Measurements from ENCODE around the gene OR2V2.
"Not testable (repeated sequence)": the region's sequence is repeated elsewhere in the genome, so short reads cannot be mapped to it uniquely, and the experiment has no call there.

Gene OR2V2

DNA sequence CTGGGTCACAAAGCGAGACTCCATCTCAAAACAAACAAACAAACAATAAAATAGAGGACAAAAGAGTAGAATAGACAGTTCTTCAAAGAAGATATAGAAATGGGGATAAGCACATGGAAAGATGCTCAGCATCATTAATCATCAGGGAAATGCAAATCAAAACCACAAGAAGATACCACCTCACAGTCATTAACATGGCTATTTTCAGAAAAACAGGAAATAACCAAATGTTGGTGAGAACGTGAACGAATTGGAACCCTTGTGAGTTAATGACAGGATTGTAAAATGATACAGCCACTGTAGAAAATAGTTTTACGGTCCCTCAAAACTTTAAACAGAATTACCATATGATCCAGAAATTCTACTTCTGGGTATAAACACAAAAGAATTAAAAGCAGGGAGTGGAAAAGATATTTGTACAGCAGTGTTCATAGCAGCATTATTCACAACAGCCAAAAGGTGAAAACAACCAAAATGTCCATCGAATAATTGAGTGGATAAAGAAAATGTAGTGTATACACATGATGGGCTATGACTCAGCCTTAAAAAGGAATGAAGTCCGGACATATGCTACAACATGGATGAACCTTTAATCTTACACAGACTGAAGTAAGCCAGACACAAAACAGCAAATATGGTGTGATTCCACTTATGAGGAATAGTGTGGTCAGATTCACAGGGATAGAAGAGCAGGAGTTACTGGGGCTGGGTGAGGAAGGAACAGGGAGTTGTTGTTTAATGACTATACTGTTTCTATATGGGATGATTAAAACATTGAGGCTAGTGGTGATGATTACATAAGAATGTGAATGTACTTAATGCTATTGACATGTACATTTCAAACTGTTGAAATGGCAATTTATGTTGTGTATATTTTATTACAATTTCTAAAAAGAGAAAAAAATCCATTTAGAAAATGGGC is 19.7 kb downstream of the OR2V2 start:
- Mint-ChIP-seq H3K4me3 (peak overlapping the region; percentile 51), H3K36me3 (no peaks in the 10 kb centered on the region), H3K9me3 (ENCODE audit: low read depth) (no peaks in the 10 kb centered on the region), H3K27ac (peak overlapping the region; percentile 79), H3K4me1 (ENCODE audit: low read depth) (peaks cover 76% of the 10 kb centered on the region), H3K27me3 (no peaks in the 10 kb centered on the region)

DNA sequence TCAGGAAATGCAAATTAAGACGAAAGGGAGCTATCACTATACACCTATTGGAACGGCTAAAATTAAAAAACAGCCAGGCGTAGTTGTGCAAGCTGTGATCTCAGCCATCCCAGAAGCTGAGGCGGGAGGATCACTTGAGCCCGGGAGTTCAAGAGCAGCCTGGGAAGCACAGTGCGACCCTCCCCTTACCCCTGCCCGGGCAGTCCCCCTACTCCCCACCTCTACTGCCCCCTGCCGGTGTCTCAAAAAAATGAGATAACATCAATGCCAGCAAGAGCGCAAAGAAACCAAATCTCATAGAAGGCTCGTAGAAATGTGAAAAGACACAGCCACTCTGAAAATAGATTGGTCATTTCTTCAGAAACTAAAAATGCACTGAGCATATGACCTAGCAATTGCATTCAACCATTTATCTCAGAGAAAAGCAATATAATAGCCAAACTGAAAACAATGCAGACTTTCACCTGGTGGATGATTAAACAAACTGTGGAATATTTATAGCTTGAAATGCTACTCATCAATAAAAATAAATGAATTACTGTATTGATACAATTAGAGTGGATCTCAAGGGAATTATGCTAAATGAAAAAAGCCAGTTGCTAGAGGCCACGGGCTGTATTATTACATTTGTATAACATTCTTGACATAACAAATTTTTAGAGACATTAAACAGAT is 20.6 kb downstream of the OR2V2 start:
- H3K9me3 Mint-ChIP-seq (ENCODE audit: low read depth): no peaks in the 10 kb centered on the region
- no peaks in the 10 kb centered on the region for H3K36me3 Mint-ChIP-seq
- H3K27ac Mint-ChIP-seq: no peak overlapping the region
- peaks cover 79% of the 10 kb centered on the region for H3K4me1 Mint-ChIP-seq (ENCODE audit: low read depth)
- no peaks in the 10 kb centered on the region for H3K27me3 Mint-ChIP-seq
- peak overlapping the region; percentile 13 for H3K4me3 Mint-ChIP-seq

DNA sequence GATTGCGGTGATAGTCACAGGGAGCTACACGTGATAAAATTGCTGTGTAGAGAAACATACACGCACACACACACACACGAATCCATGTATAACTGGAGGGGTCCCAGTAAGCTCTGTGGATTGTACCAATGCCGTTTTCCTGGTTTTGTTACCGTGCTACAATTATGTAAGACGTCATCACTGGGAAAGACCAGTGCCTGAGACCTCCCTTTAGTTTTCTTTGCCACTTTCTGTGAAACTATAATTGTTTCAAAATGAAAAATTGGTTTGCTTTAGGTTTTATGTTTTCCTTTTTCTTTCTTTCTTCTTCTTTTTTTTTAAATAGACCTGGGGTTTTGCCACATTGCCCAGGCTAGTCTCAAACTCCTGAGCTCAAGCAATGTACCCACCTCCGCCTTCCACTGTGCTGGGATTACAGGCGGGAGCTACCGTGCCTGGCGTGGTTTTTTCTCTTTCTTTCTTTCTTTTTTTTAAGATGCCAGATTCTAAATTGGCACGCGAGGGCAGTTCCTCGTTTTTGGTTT is 21.3 kb downstream of the OR2V2 start:
- Mint-ChIP-seq H3K27ac (peak overlapping the region; percentile 71), H3K4me3 (peak overlapping the region; percentile 53), H3K27me3 (no peaks in the 10 kb centered on the region), H3K4me1 (ENCODE audit: low read depth) (peaks cover 79% of the 10 kb centered on the region), H3K9me3 (ENCODE audit: low read depth) (no peaks in the 10 kb centered on the region), H3K36me3 (no peaks in the 10 kb centered on the region)

DNA sequence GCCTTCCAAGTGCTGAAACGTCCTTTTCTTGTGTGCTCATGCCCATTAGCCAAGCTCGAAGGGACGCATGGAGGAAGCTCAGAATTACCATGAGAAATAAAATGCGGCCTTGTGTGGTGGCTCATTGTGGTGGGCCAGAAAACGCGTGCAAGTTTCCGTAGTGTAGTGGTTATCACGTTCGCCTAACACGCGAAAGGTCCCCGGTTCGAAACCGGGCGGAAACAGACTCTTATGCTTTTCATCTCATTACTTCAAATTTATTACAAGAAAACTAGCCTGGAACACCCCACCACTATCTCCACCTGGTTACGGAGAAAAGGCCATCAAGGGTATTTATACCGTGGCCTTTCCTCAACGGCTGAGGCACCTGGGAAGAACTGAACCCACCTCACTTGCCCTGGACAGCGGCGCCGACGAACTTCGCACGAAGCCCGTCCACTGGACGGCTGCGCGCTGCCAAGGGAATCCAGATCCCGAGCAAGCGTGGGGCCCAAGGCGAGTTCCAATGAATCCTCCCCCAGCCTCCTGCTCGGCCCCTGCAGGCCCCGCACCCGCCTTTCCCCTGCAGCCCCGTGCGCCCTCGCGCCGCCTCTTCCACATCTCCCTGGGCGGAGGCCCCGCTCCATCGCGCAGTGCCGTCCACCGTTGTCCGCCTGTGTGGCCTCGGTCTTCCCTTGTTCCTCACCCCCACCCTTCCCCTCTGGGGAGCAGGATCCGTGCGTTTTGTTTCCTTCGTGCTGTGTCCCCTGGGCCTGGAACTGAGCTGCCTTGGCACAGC is 22.3 kb downstream of the OR2V2 start:
- peaks cover 74% of the 10 kb centered on the region for H3K4me1 Mint-ChIP-seq (ENCODE audit: low read depth)
- peak overlapping the region; percentile 61 for H3K4me3 Mint-ChIP-seq
- not testable (repeated sequence) for H3K9me3 Mint-ChIP-seq (ENCODE audit: low read depth); H3K27me3 Mint-ChIP-seq; H3K36me3 Mint-ChIP-seq
- H3K27ac Mint-ChIP-seq: peak overlapping the region; percentile 71

DNA sequence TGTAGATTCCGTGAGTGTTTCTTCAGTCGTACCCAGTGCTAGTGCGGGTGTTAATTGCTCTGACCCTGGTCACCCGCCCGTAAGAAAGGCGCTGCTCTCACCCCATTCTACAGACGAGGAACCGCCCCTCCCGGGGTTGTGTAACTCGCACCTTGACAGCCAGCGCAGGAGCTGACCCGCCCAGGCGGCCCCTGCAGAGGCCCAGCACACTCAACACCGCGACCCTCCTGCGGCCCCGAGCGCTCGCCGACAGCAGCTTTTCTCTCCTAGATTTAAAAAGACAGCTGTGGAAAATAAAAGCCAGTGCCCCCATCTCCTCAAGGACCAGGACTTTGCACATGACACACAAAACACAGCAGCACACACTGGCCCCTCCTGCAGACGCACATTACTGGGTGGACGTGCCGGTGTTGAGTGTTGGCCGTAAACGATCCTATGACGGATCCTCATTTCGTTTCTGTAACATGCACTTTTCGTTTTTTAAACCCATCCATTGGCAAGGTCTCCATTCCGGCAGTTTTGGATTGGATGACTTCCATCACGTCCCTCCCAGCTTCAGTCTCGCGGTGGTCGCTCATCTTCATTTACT is 22.9 kb downstream of the OR2V2 start:
- H3K27me3 Mint-ChIP-seq: no peaks in the 10 kb centered on the region
- H3K4me3 Mint-ChIP-seq: peak overlapping the region; percentile 61
- H3K9me3 Mint-ChIP-seq (ENCODE audit: low read depth): no peaks in the 10 kb centered on the region
- H3K27ac Mint-ChIP-seq: peak overlapping the region; percentile 41
- no peaks in the 10 kb centered on the region for H3K36me3 Mint-ChIP-seq
- peaks cover 72% of the 10 kb centered on the region for H3K4me1 Mint-ChIP-seq (ENCODE audit: low read depth)

DNA sequence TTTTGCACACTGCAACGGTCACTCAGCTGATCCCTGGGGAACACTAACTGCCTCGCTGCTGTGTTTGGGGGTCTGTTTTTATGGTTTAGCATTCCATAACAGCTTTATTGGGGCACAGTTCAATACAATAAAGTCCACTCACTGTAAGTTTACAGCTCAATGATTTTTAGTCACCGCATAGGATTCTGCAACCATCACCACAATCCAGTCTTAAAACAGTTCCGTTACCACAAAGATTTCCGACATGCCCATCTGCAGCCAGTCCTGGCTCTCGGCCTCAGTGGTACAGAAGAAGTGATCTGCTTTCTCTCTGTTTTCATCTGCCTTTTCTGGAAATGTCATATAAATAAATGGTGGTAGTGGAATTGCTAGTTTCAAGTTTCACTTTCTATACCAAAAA is 23.6 kb downstream of the OR2V2 start:
- Mint-ChIP-seq H3K36me3 (no peaks in the 10 kb centered on the region), H3K4me1 (ENCODE audit: low read depth) (peaks cover 67% of the 10 kb centered on the region), H3K4me3 (peak overlapping the region; percentile 20), H3K9me3 (ENCODE audit: low read depth) (no peaks in the 10 kb centered on the region), H3K27ac (no peak overlapping the region), H3K27me3 (no peaks in the 10 kb centered on the region)

DNA sequence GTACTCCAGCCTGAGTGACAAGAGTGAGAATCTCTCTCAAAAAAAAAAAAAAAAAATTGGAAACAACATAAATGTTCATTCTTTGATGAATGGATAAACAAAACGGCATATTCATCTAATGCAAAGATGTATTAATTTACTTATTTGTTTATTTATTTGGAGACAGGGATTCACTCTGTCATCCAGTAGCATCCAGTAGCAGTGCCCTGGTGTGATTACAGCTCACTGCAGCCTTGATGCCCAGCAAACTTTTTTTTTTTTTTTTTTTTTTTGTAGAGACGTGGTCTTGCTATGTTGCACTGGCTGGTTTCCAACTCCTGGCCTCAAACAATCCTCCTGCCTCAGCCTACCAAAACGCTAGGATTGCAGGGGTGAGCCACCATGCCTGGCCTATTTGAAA is 24.4 kb downstream of the OR2V2 start:
- Mint-ChIP-seq H3K4me1 (ENCODE audit: low read depth) (peaks cover 59% of the 10 kb centered on the region), H3K27me3 (no peaks in the 10 kb centered on the region), H3K36me3 (no peaks in the 10 kb centered on the region), H3K27ac (no peak overlapping the region), H3K9me3 (ENCODE audit: low read depth) (no peaks in the 10 kb centered on the region), H3K4me3 (peak overlapping the region; percentile 70)

DNA sequence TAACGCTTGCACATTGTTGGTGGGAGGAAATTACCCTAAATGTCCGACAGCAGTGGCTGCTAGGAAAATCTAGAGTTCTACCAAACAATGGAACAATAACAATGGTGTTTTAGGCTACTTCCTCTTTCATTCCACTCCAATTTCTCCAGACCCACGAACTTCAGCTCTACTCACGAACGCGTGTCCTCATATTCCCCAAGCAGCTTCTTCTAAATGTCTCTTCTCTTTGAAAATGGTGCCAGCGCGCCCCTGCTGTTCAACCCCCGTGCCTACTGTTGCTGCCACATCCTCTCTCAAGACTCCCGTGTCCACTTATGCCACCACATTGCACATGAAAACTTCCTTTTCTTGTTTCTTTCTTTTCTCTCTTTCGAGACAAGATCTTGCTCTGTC is 25.6 kb downstream of the OR2V2 start:
- H3K27me3 Mint-ChIP-seq: no peaks in the 10 kb centered on the region
- H3K27ac Mint-ChIP-seq: peak overlapping the region; percentile 99
- H3K9me3 Mint-ChIP-seq (ENCODE audit: low read depth): no peaks in the 10 kb centered on the region
- H3K36me3 Mint-ChIP-seq: no peaks in the 10 kb centered on the region
- H3K4me1 Mint-ChIP-seq (ENCODE audit: low read depth): peaks cover 46% of the 10 kb centered on the region
- H3K4me3 Mint-ChIP-seq: peak overlapping the region; percentile 96

DNA sequence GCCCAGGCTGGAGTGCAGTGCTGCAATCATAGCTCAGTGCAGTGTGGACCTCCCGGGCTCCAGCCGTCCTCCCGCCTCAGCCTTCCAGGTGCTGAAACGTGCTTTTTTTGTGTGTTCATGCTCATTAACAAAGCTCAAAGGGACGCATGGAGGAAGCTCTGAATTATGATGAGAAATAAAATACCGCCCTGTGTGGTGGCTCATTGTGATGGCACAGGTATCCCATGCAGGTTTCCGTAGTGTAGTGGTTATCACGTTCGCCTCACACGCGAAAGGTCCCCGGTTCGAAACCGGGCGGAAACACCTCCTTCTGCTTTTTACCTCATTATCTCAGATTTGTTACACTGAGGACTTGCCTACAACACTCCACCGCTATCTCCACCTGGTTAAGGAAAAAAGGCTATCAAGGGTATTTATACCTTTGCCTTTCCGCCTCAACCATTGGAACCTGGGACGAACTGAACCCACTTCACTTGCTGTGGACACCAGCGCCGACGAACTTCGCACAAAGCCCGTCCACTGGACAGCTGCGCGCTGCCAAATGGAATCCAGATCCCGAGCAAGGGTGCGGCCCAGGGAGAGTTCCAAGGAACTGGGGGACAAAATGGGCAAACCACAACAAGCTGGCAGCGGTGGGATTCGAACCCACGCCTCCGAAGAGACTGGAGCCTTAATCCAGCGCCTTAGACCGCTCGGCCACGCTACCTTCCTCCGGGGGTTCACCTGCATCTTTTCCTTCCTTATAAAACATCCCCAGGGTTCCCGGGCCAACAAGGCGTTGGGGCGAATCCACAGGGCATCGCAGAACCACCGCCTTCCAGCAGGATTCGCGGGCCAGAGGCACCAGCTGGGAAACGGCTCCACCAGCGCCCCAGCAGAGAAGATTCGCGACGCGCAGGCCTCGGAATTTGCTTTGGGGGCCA is 26.3 kb downstream of the OR2V2 start:
- Mint-ChIP-seq H3K27ac (peak overlapping the region; percentile 99), H3K4me3 (peak overlapping the region; percentile 96), H3K4me1 (ENCODE audit: low read depth) (peaks cover 41% of the 10 kb centered on the region), H3K36me3 (no peaks in the 10 kb centered on the region), H3K9me3 (ENCODE audit: low read depth) (no peaks in the 10 kb centered on the region), H3K27me3 (no peaks in the 10 kb centered on the region)

DNA sequence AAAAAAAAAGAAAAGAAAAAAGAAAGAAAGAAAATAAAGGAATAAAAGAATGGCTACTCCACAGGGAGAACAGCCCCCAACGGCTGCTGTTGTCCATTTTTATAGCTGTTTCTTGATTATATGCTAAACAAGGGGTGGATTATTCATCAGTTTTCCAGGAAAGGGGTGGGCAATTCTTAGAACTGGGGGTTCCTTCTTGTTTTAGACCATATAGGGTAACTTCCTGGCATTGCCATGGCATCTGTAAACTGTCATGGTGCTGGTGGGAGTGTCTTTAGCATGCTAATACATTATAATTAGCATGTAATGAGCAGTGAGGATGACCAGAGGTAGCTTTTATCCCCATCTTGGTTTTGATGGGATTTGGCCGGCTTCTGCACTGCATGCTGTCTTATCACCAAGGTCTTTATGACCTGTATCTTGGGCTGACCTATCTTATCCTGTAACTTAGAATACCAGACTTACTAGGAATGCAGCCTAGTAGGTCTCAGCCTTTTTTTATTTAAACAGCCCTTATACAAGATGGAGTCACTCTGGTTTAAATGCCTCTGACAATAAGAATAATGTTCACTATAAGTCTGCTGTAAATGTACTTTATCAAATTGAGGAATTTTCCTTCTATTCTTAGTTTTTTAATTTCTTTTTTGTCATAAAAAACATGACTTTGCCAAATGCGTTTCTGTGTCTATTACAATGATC is 29.0 kb downstream of the OR2V2 start:
- H3K27me3 Mint-ChIP-seq: no peaks in the 10 kb centered on the region
- H3K9me3 Mint-ChIP-seq (ENCODE audit: low read depth): no peaks in the 10 kb centered on the region
- no peaks in the 10 kb centered on the region for H3K36me3 Mint-ChIP-seq
- peaks cover 17% of the 10 kb centered on the region for H3K4me1 Mint-ChIP-seq (ENCODE audit: low read depth)
- no peak overlapping the region for H3K27ac Mint-ChIP-seq
- no peak overlapping the region for H3K4me3 Mint-ChIP-seq

DNA sequence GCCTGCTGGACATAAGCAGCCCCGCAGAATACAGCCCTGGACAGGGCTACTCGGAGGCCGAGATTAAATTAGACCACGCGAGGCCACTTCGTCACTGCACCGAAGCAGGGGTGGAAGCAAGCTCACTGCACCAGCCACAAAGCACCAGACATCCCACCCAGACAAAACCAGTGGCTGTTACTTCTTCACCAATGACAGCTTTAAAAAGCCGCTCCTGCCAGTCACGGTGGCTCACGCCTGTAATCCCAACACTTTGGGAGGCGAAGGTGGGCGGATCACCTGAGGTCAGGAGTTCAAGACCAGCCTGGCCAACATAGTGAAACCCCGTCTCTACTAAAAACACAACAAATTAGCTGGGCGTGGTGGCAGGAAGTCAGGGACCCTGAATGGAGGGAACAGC is 30.2 kb downstream of the OR2V2 start:
- not testable (repeated sequence) for H3K27ac Mint-ChIP-seq; H3K9me3 Mint-ChIP-seq (ENCODE audit: low read depth); H3K27me3 Mint-ChIP-seq

DNA sequence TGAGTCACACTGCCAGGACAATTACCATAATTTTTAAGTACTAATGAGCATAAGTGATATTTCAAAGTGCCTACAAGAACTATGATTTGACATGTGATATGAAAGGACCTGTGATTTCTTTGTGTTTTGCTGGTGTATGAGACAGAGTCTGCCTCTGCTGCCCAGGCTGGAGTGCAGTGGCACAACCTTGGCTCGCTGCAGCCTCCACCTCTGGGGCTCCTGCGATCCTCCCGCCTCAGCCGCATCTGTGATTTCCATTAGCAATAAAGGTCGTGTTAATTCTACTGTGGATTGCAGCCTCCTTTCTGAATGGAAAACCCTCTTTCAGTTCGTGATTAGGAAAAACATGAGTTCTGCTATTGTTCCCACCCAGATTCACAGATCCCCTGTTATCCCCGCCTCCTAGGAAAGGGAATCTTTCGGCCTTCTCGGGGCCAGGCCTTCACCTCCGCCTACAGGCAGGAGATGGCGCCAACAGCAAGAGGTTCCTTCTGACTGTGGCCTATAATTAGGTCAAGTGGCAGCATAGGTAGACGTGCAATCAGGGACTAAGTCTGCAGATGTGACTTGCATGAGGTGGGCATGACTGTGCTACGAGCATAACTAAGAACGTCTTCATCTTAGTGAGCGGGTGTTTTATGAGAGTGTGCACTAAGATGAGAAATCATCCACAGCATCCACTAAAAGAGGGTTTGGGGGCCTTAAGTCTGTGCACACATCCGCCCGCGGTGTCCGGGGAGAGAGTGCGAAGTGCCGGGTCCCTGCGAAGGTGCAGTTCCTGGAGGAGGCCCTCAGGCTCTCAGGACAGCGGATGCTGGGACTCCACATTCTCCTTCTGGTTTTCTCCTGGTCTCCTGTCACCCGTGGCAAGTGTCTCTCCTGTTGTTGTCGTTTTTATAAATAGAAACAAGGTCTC is 34.5 kb downstream of the OR2V2 start:
- Mint-ChIP-seq H3K36me3 (no peaks in the 10 kb centered on the region), H3K4me3 (peak overlapping the region; percentile 79), H3K27me3 (no peaks in the 10 kb centered on the region), H3K4me1 (ENCODE audit: low read depth) (peaks cover 29% of the 10 kb centered on the region), H3K9me3 (ENCODE audit: low read depth) (no peaks in the 10 kb centered on the region), H3K27ac (peak overlapping the region; percentile 28)

More for the DNA sequence above, 30.2 kb downstream of the OR2V2 start:
- not testable (repeated sequence) for H3K36me3 Mint-ChIP-seq, H3K4me3 Mint-ChIP-seq
- peaks cover 20% of the 10 kb centered on the region for H3K4me1 Mint-ChIP-seq (ENCODE audit: low read depth)

Data from activated naive CD8-positive, alpha-beta T cell (primary cell).